Measurements from ENCODE around the gene KIF14.

- TF ChIP-seq POLR2A (IDR thresholded peaks at IDR 0.05) = no peak
- TF ChIP-seq CTCF (IDR thresholded peaks at IDR 0.05) = no peak
Measured at GRCh38 chr1:200512191-200512590, 108.4 kb downstream of the KIF14 start.
